Measurements from ENCODE around the gene RNF187.

- no peak for TF ChIP-seq JUNB (IDR thresholded peaks at IDR 0.05)
- TF ChIP-seq CREB1 (IDR thresholded peaks at IDR 0.05; ENCODE audit: low read depth) = no peak
- TF ChIP-seq ASH2L (IDR thresholded peaks at IDR 0.05; ENCODE audit: borderline replicate concordance, low read depth) = no peak
- TF ChIP-seq YY1 (IDR thresholded peaks at IDR 0.05; ENCODE audit: low read depth, low read length) = no peak
- TF ChIP-seq BHLHE40 (IDR thresholded peaks at IDR 0.05; ENCODE audit: borderline replicate concordance in 1 of 2, low read depth in 2 of 2, low read length in 1 of 2) = no peak
- TF ChIP-seq, protein P1, sequence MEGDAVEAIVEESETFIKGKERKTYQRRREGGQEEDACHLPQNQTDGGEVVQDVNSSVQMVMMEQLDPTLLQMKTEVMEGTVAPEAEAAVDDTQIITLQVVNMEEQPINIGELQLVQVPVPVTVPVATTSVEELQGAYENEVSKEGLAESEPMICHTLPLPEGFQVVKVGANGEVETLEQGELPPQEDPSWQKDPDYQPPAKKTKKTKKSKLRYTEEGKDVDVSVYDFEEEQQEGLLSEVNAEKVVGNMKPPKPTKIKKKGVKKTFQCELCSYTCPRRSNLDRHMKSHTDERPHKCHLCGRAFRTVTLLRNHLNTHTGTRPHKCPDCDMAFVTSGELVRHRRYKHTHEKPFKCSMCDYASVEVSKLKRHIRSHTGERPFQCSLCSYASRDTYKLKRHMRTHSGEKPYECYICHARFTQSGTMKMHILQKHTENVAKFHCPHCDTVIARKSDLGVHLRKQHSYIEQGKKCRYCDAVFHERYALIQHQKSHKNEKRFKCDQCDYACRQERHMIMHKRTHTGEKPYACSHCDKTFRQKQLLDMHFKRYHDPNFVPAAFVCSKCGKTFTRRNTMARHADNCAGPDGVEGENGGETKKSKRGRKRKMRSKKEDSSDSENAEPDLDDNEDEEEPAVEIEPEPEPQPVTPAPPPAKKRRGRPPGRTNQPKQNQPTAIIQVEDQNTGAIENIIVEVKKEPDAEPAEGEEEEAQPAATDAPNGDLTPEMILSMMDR (IDR thresholded peaks at IDR 0.05 in 2 of 3, conservative IDR thresholded peaks at IDR 0.05 in 1 of 3; ENCODE audit: control insufficient read depth in 2 of 3, extremely low read depth in 1 of 3, insufficient read depth in 1 of 3, low read depth in 3 of 3, low read length in 3 of 3) = no peak
These were observed 8.9 kb downstream of the RNF187 start for GRCh38 chr1:228496084-228496483.
